SK-N-MC (cell line): ENCODE measurements around the gene ZCCHC14.

Experiments
- DNase-seq: peaks from one replicate; pipeline ENCODE4 v3.0.0-alpha.2; 2011; ENCODE audit warnings: low read depth, low spot score
- H3K27ac ChIP-seq: fragments of 200-600 bp; sonication (generic); 2 replicates; pipeline ENCODE4 v1.5.1; 2016; ENCODE audit warnings: mixed run types
- H3K36me3 ChIP-seq: fragments of 200-600 bp; sonication (generic); 2 replicates; pipeline ENCODE4 v1.6.1; 2017; ENCODE audit warnings: antibody characterized with exemption, low read length, mixed read lengths; ENCODE audit not compliant: insufficient read depth
- H3K4me3 ChIP-seq: fragments of 200-600 bp; sonication (generic); 2 replicates; pipeline ENCODE4 v1.5.1; 2016
- H3K9ac ChIP-seq: fragments of 200-600 bp; sonication (generic); 2 replicates; pipeline ENCODE4 v1.8.0; 2017; ENCODE audit warnings: mixed run types, mixed read lengths; ENCODE audit not compliant: insufficient read length
- H3K9me3 ChIP-seq: fragments of 200-600 bp; sonication (generic); 2 replicates; pipeline ENCODE4 v1.6.1; 2017; ENCODE audit warnings: low read depth, mild to moderate bottlenecking, antibody characterized with exemption, low read length, moderate library complexity, mixed read lengths
- EZH2 ChIP-seq: fragments of 200-600 bp; sonication (generic); IDR thresholded peaks from one replicate; pipeline ENCODE4 v1.6.1; 2017; ENCODE audit warnings: antibody characterized with exemption
- FOXP2 ChIP-seq: optimal IDR thresholded peaks from 2 replicates; pipeline ENCODE3; 2011; ENCODE audit warnings: mild to moderate bottlenecking, moderate library complexity; ENCODE audit not compliant: insufficient read depth; ENCODE audit errors: extremely low read length, control extremely low read depth
- POLR2AphosphoS5 ChIP-seq: IDR thresholded peaks from 2 replicates; pipeline ENCODE4 v1.6.1; 2012; ENCODE audit warnings: mild to moderate bottlenecking, low read depth, low read length, borderline replicate concordance

Gene ZCCHC14

GRCh38 chr16:87536795-87537142 is 43.9 kb upstream of the ZCCHC14 start:
- TF ChIP-seq FOXP2 (no peak), EZH2 (no peak), POLR2AphosphoS5 (no peak)
- DNase-seq: no peak
- Histone ChIP-seq H3K36me3 (no peaks in the 10 kb centered on the region), H3K4me3 (no peak overlapping the region), H3K27ac (no peak overlapping the region), H3K9me3 (no peaks in the 10 kb centered on the region), H3K9ac (no peak overlapping the region)

- Histone ChIP-seq H3K27ac (no peak overlapping the region), H3K36me3 (no peaks in the 10 kb centered on the region), H3K4me3 (no peak overlapping the region), H3K9ac (no peak overlapping the region), H3K9me3 (no peaks in the 10 kb centered on the region)
- DNase-seq: no peak
- TF ChIP-seq POLR2AphosphoS5 (no peak), FOXP2 (no peak), EZH2 (no peak)
These were observed 43.3 kb upstream of the ZCCHC14 start for GRCh38 chr16:87535855-87536794.

GRCh38 chr16:87535457-87535854 is 42.6 kb upstream of the ZCCHC14 start:
- Histone ChIP-seq H3K36me3 (no peaks in the 10 kb centered on the region), H3K4me3 (no peak overlapping the region), H3K9ac (no peak overlapping the region), H3K9me3 (no peaks in the 10 kb centered on the region), H3K27ac (no peak overlapping the region)
- no peak for DNase-seq
- TF ChIP-seq EZH2: no peak
- no peak for TF ChIP-seq FOXP2
- TF ChIP-seq POLR2AphosphoS5: no peak

- TF ChIP-seq FOXP2: no peak
- TF ChIP-seq EZH2: no peak
- no peak for TF ChIP-seq POLR2AphosphoS5
- Histone ChIP-seq H3K4me3 (no peak overlapping the region), H3K9ac (no peak overlapping the region), H3K36me3 (no peaks in the 10 kb centered on the region), H3K27ac (no peak overlapping the region), H3K9me3 (no peaks in the 10 kb centered on the region)
- no peak for DNase-seq
These were observed 41.9 kb upstream of the ZCCHC14 start for GRCh38 chr16:87534751-87535150.

- Histone ChIP-seq H3K36me3 (no peaks in the 10 kb centered on the region), H3K4me3 (no peak overlapping the region), H3K9me3 (no peaks in the 10 kb centered on the region), H3K9ac (no peak overlapping the region), H3K27ac (no peak overlapping the region)
- TF ChIP-seq POLR2AphosphoS5 (no peak), EZH2 (no peak), FOXP2 (no peak)
- DNase-seq: no peak
These were observed 41.3 kb upstream of the ZCCHC14 start for GRCh38 chr16:87534030-87534653.

GRCh38 chr16:87533061-87533460 is 40.2 kb upstream of the ZCCHC14 start:
- no peak for DNase-seq
- H3K9me3 ChIP-seq: no peaks in the 10 kb centered on the region
- no peak overlapping the region for H3K9ac ChIP-seq
- H3K36me3 ChIP-seq: no peaks in the 10 kb centered on the region
- H3K4me3 ChIP-seq: no peak overlapping the region
- no peak for TF ChIP-seq FOXP2
- TF ChIP-seq POLR2AphosphoS5: no peak
- TF ChIP-seq EZH2: no peak
- H3K27ac ChIP-seq: no peak overlapping the region

- H3K9ac ChIP-seq: no peak overlapping the region
- no peak overlapping the region for H3K4me3 ChIP-seq
- no peak for DNase-seq
- H3K9me3 ChIP-seq: no peaks in the 10 kb centered on the region
- H3K36me3 ChIP-seq: no peaks in the 10 kb centered on the region
- no peak for TF ChIP-seq FOXP2
- no peak for TF ChIP-seq POLR2AphosphoS5
- no peak for TF ChIP-seq EZH2
- no peak overlapping the region for H3K27ac ChIP-seq
These were observed 38.6 kb upstream of the ZCCHC14 start for GRCh38 chr16:87531418-87531817.

GRCh38 chr16:87528690-87529579 is 36.1 kb upstream of the ZCCHC14 start:
- H3K4me3 ChIP-seq: no peak overlapping the region

More at GRCh38 chr16:87528690-87529579, 36.1 kb upstream of the ZCCHC14 start:
- Histone ChIP-seq H3K27ac (no peak overlapping the region), H3K36me3 (no peaks in the 10 kb centered on the region), H3K9ac (no peak overlapping the region), H3K9me3 (no peaks in the 10 kb centered on the region)
- no peak for DNase-seq
- TF ChIP-seq POLR2AphosphoS5: no peak
- no peak for TF ChIP-seq EZH2
